Measurements from ENCODE around the gene PSKH1.

GRCh38 chr16:67883872-67884261, 9.2 kb upstream of the PSKH1 start:
- no peak for TF ChIP-seq POLR2A (IDR thresholded peaks at IDR 0.05)
- TF ChIP-seq, protein P1, sequence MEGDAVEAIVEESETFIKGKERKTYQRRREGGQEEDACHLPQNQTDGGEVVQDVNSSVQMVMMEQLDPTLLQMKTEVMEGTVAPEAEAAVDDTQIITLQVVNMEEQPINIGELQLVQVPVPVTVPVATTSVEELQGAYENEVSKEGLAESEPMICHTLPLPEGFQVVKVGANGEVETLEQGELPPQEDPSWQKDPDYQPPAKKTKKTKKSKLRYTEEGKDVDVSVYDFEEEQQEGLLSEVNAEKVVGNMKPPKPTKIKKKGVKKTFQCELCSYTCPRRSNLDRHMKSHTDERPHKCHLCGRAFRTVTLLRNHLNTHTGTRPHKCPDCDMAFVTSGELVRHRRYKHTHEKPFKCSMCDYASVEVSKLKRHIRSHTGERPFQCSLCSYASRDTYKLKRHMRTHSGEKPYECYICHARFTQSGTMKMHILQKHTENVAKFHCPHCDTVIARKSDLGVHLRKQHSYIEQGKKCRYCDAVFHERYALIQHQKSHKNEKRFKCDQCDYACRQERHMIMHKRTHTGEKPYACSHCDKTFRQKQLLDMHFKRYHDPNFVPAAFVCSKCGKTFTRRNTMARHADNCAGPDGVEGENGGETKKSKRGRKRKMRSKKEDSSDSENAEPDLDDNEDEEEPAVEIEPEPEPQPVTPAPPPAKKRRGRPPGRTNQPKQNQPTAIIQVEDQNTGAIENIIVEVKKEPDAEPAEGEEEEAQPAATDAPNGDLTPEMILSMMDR (IDR thresholded peaks at IDR 0.05): peak in 5 of 6 experiments; percentile 68 to 83 (median 77)

Measured in Peyer's patch (tissue), 4 donors.